GM23248 (cell line): ENCODE data around the gene KRTAP26-1. TPM values are rescaled to one million over a fixed set of nuclear protein-coding genes. Genes with fewer than 3 reads are reported as not detected.
A peak's percentile ranks its signal among the peaks of the same experiment; 100 is the strongest.

Source experiments
- DNase-seq: peaks from one replicate; pipeline ENCODE4 v3.0.0-alpha.2; 2015
- H2AFZ ChIP-seq: fragments of 200-600 bp; sonication (generic); 2 replicates; pipeline ENCODE4 v1.6.1; 2016; ENCODE audit warnings: antibody characterized with exemption
- H3F3A ChIP-seq: fragments of 200-600 bp; sonication (generic); 2 replicates; pipeline ENCODE4 v1.6.1; 2016; ENCODE audit warnings: mild to moderate bottlenecking, antibody characterized with exemption, mixed run types; ENCODE audit not compliant: insufficient read depth
- H3K27ac ChIP-seq: fragments of 200-600 bp; sonication (generic); 2 replicates; pipeline ENCODE4 v1.5.1; 2016; ENCODE audit warnings: mild to moderate bottlenecking
- H3K27me3 ChIP-seq: fragments of 200-600 bp; sonication (generic); replicated peaks from 2 replicates; pipeline ENCODE4 v1.6.1; 2016; ENCODE audit warnings: mild to moderate bottlenecking; ENCODE audit not compliant: insufficient read depth
- H3K36me3 ChIP-seq: fragments of 200-600 bp; sonication (generic); 2 replicates; pipeline ENCODE4 v1.6.1; 2016; ENCODE audit warnings: low read depth, mild to moderate bottlenecking
- H3K4me1 ChIP-seq: fragments of 200-600 bp; sonication (generic); 2 replicates; pipeline ENCODE4 v1.6.1; 2016; ENCODE audit warnings: mild to moderate bottlenecking; ENCODE audit not compliant: insufficient read depth
- H3K4me2 ChIP-seq: fragments of 200-600 bp; sonication (generic); one replicate; pipeline ENCODE4 v1.6.1; 2016; ENCODE audit warnings: mild to moderate bottlenecking; ENCODE audit not compliant: unreplicated experiment
- H3K4me3 ChIP-seq: fragments of 200-600 bp; sonication (generic); 2 replicates; pipeline ENCODE4 v1.5.1; 2016; ENCODE audit warnings: mild to moderate bottlenecking
- H3K79me2 ChIP-seq: fragments of 200-600 bp; sonication (generic); 2 replicates; pipeline ENCODE4 v1.6.1; 2016; ENCODE audit warnings: mild to moderate bottlenecking; ENCODE audit not compliant: insufficient read depth
- H3K9ac ChIP-seq: fragments of 200-600 bp; sonication (generic); 2 replicates; pipeline ENCODE4 v1.6.1; 2016; ENCODE audit warnings: mild to moderate bottlenecking
- H3K9me2 ChIP-seq: fragments of 200-600 bp; sonication (generic); 2 replicates; pipeline ENCODE4 v1.6.1; 2016; ENCODE audit warnings: mixed run types, mild to moderate bottlenecking, moderate library complexity; ENCODE audit not compliant: insufficient read depth
- H3K9me3 ChIP-seq: fragments of 200-600 bp; sonication (generic); one replicate; pipeline ENCODE4 v1.6.1; 2017; ENCODE audit warnings: low read depth
- H4K20me1 ChIP-seq: fragments of 200-600 bp; sonication (generic); 2 replicates; pipeline ENCODE4 v1.6.0; 2016; ENCODE audit not compliant: insufficient read depth
- EZH2 ChIP-seq: fragments of 200-600 bp; sonication (generic); IDR thresholded peaks from 2 replicates; pipeline ENCODE4 v1.6.1; 2018; ENCODE audit warnings: antibody characterized with exemption, mild to moderate bottlenecking; ENCODE audit not compliant: insufficient read depth, poor library complexity, severe bottlenecking
- EZH2phosphoT487 ChIP-seq: fragments of 200-600 bp; sonication (generic); IDR thresholded peaks from 2 replicates; pipeline ENCODE4 v1.6.1; 2018; ENCODE audit warnings: antibody characterized with exemption, moderate library complexity, mild to moderate bottlenecking, low read depth; ENCODE audit not compliant: insufficient read depth
- WGBS, 2 experiments: methylation state at CpG; one replicate each; pipeline ENCODE4 v1.1.6; 2015 to 2017; ENCODE audit warnings: low lambda C conversion rate in 2 of 2, low coverage in 1 of 2; ENCODE audit errors: missing lambda C conversion rate in 2 of 2; 5-methylcytosine and 5-hydroxymethylcytosine counted together
- in situ Hi-C: fragments of 300-500 bp; cut with MboI; formaldehyde crosslinking; loops from 2 replicates; pipeline ENCODE4 v1.15.0; 2020
- polyA plus RNA-seq: library from polyadenylated mRNA; unstranded; fragments of >200 nt; fragmentation: Nextera tagmentation; extraction: Ambion mirVana; gene quantifications from 2 replicates; pipeline ENCODE4 v1.2.1, GENCODE V29; 2016
- total RNA-seq: library from RNA; depleted of rRNA; stranded (reverse); fragments of >200 nt; shearing (Covaris generic); gene quantifications from 2 replicates; pipeline ENCODE4 v1.2.3, GENCODE V29; 2014

KRTAP26-1 gene
- total and polyA plus RNA-seq, 2 experiments from 2014 or later: not detected

DNA sequence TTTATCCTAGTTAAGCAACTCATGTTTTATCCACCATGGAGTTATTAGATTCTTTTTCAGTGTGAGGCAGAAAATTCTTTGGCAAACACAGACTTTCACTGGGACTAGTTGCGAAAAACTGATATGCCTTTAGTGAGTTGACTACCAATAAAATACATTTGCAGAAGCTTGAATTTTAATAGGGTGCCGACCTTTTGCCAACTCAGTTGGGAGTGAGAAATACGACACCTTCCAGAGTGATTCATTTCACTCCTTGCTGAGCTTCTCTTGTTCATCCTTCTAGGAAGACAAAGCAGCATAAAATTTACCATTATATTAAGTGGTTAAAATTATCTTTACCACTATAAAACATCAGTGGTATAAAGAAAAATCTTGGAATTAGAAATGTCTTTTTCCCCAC is 29.5 kb upstream of the KRTAP26-1 start:
- in situ Hi-C loops: no loop called here
- Histone ChIP-seq H3F3A (no peaks in the 10 kb centered on the region), H3K4me2 (no peak overlapping the region), H3K9me3 (no peaks in the 10 kb centered on the region), H3K4me1 (no peaks in the 10 kb centered on the region), H3K36me3 (no peaks in the 10 kb centered on the region), H3K27ac (no peak overlapping the region), H2AFZ (no peak overlapping the region), H3K9me2 (no peaks in the 10 kb centered on the region), H4K20me1 (no peaks in the 10 kb centered on the region), H3K4me3 (no peak overlapping the region), H3K79me2 (no peaks in the 10 kb centered on the region), H3K9ac (no peak overlapping the region), H3K27me3 (no peaks in the 10 kb centered on the region)
- WGBS, 2 experiments: 0 to 2% methylated on average over 3 of the region's 3 CpGs
- DNase-seq: no peak
- no peak for TF ChIP-seq EZH2phosphoT487

- Histone ChIP-seq H2AFZ (no peak within 1 kb of the TSS), H4K20me1 (no peaks in the 10 kb centered on the region), H3K27me3 (no peaks in the 10 kb centered on the region), H3K4me1 (no peaks in the 10 kb centered on the region), H3K36me3 (no peaks in the 10 kb centered on the region), H3K4me3 (no peak within 1 kb of the TSS), H3K79me2 (no peaks in the 10 kb centered on the region), H3K4me2 (no peak within 1 kb of the TSS), H3F3A (no peaks in the 10 kb centered on the region), H3K9me3 (no peaks in the 10 kb centered on the region), H3K9me2 (no peaks in the 10 kb centered on the region), H3K9ac (no peak within 1 kb of the TSS), H3K27ac (no peak within 1 kb of the TSS)
- 44 to 56% methylated on average over 4 of the region's 4 CpGs for WGBS, 2 experiments
- no peak for TF ChIP-seq EZH2phosphoT487
- no peak for TF ChIP-seq EZH2
- DNase-seq: no peak
- in situ Hi-C loops: no loop called here
Observed at GRCh38 chr21:30348506-30348905, 28.4 kb upstream of the KRTAP26-1 start, which contains the start of gene KRTAP23-1. Gene KRTAP23-1 (minus strand): TSS chr21:30348606. CDS start chr21:30348606, 0 bp downstream.

DNA sequence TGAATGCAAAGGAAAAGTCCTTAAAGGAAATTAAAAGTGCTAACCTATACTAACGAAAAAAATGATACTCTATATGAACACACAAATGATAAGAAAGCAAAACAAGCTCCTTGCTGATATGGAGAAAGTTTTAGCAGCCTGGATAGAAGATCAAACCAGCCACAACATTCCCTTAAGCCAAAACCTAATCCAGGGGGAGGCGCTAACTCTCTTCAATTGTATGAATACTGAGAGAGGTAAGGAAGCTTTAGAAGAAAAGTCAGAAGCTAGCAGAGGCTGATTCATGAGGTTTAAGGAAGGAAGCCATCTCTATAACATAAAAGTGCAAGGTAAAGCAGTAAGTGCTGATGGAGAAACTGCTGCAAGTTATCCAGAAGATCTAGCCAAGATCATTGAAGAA is 24.9 kb upstream of the KRTAP26-1 start:
- no peaks in the 10 kb centered on the region for H3F3A ChIP-seq
- no peak overlapping the region for H3K9ac ChIP-seq
- H3K36me3 ChIP-seq: no peaks in the 10 kb centered on the region
- DNase-seq: no peak
- H3K9me3 ChIP-seq: no peaks in the 10 kb centered on the region
- H3K79me2 ChIP-seq: no peaks in the 10 kb centered on the region
- TF ChIP-seq EZH2 (no peak), EZH2phosphoT487 (no peak)
- H4K20me1 ChIP-seq: no peaks in the 10 kb centered on the region
- no peaks in the 10 kb centered on the region for H3K9me2 ChIP-seq
- H3K4me3 ChIP-seq: no peak overlapping the region
- in situ Hi-C loops: no loop called here
- no peaks in the 10 kb centered on the region for H3K4me1 ChIP-seq
- no peak overlapping the region for H3K4me2 ChIP-seq
- H3K27me3 ChIP-seq: no peaks in the 10 kb centered on the region
- 7 to 12% methylated on average over 2 of the region's 2 CpGs for WGBS, 2 experiments
- no peak overlapping the region for H3K27ac ChIP-seq
- no peak overlapping the region for H2AFZ ChIP-seq

DNA sequence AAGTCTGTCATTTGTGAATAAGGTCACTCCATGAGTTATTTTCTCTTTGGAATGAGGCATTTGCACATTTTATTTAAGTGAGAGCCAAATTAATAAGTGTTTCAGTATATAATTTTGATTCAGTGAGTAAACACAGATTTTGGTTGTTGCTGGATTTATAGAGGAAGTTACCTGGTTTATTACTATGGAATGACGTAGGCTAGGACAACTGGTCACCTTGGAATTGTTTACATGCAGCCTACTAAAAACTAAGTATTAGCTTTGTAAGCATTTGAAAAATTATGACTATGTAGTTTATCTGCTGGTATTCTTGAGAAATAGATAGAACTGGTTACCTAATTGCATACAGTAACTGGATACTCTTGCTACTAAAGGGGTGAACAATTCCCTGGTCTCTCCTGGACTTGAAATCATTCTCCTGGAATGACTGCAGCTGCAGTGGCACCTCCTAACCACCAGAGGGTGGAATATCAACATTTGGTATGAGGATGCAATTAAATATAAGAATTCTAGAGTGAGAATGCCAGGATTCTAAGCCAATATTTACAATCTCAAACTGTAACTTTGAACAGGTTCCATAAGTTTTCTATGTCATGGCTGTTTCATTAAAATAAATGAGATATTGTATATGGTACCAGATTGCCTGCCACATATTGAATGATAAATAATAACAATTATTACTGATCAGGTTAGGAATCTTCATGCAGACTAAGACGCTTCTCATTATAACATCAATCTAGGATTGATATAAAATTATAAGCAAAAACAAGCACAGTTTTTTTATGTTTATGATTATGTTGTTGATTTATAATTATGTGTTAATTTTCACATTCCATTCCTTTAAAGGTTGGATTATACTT is 20.8 kb upstream of the KRTAP26-1 start:
- no peaks in the 10 kb centered on the region for H3K9me3 ChIP-seq
- no peaks in the 10 kb centered on the region for H3K79me2 ChIP-seq
- no peak overlapping the region for H3K4me2 ChIP-seq
- H3K9ac ChIP-seq: no peak overlapping the region
- TF ChIP-seq EZH2: no peak
- TF ChIP-seq EZH2phosphoT487: no peak
- H3K27ac ChIP-seq: no peak overlapping the region
- H3K27me3 ChIP-seq: no peaks in the 10 kb centered on the region
- peak; percentile 51 for DNase-seq
- H3K4me3 ChIP-seq: no peak overlapping the region
- H3K36me3 ChIP-seq: no peaks in the 10 kb centered on the region
- no peak overlapping the region for H2AFZ ChIP-seq
- no peaks in the 10 kb centered on the region for H4K20me1 ChIP-seq
- no peaks in the 10 kb centered on the region for H3K9me2 ChIP-seq
- no peaks in the 10 kb centered on the region for H3K4me1 ChIP-seq
- 62 to 73% methylated on average over 2 of the region's 2 CpGs for WGBS, 2 experiments
- in situ Hi-C loops: no loop called here
- H3F3A ChIP-seq: no peaks in the 10 kb centered on the region
